ENCODE results near the gene SCYGR3. TPM values are rescaled to one million over a fixed set of nuclear protein-coding genes. Genes with fewer than 3 reads are reported as not detected.

The SCYGR3 gene
- total and polyA plus RNA-seq, 2 experiments from 2014 or later = not detected

DNA sequence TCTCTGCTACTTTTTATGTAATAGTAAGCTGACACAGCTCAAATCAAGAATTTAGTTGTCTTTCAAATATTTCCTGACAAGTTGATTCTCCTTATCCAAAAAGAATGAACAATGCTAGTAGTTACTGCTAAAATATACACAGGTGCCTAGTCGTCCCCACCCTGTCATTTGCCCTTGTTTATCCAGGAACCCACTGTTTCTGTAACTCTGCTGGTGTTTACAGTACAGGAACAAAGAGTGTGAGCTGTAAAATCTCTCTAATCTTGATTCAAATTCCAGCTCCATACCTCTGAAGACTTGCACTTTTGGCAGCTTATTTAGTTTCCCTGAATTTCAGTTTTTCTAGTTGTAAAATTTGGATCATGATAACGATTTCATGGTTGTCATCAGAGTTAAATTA, 37.1 kb downstream of the SCYGR3 start:
- H3K4me1 Mint-ChIP-seq = peaks cover 5% of the 10 kb centered on the region; the same call in 2 of the 3 replicates
- TF ChIP-seq ETS1 (IDR thresholded peaks at IDR 0.05) = no peak
- TF ChIP-seq NANOG (IDR thresholded peaks at IDR 0.05; ENCODE audit: borderline replicate concordance) = no peak
- no peak for TF ChIP-seq EZH2phosphoT487 (IDR thresholded peaks at IDR 0.05; ENCODE audit: unreplicated experiment)
- no peak for TF ChIP-seq ZNF114 (CRISPR knock-in tag; IDR thresholded peaks at IDR 0.05)
- TF ChIP-seq CREB1 (CRISPR knock-in tag; IDR thresholded peaks at IDR 0.05; ENCODE audit: low read depth) = no peak
- TF ChIP-seq ZNF462 (CRISPR knock-in tag; IDR thresholded peaks at IDR 0.05) = no peak
- TF ChIP-seq CTCF (conservative IDR thresholded peaks at IDR 0.05; ENCODE audit: low read depth in 2 of 2) = no peak
- TF ChIP-seq POLR2AphosphoS5 (IDR thresholded peaks at IDR 0.05; ENCODE audit: low read depth) = no peak
- no peak for TF ChIP-seq ZNF331 (CRISPR knock-in tag; IDR thresholded peaks at IDR 0.05; ENCODE audit: low read depth)
- no peak for TF ChIP-seq STAT1 (IDR thresholded peaks at IDR 0.05; ENCODE audit: unreplicated experiment)
- no peak for TF ChIP-seq EZH2 (IDR thresholded peaks at IDR 0.05; ENCODE audit: low read depth, unreplicated experiment)
- no peak overlapping the region for H3K27ac Mint-ChIP-seq
- Histone ChIP-seq H3F3A (replicated peaks; ENCODE audit: low read depth) (no peaks in the 10 kb centered on the region), H4K20me1 (replicated peaks; ENCODE audit: insufficient read depth) (no peaks in the 10 kb centered on the region), H3K27me3 (ENCODE audit: insufficient read depth) (no peaks in the 10 kb centered on the region), H3K4me1 (ENCODE audit: insufficient read depth) (no peaks in the 10 kb centered on the region), H3K4me3 (no peak overlapping the region), H3K36me3 (ENCODE audit: insufficient read depth) (peaks cover 4% of the 10 kb centered on the region; the same call in 1 of the 2 replicates), H3K27ac (ENCODE audit: low read depth) (no peak overlapping the region), H3K79me2 (replicated peaks; ENCODE audit: insufficient read depth) (no peaks in the 10 kb centered on the region), H2AFZ (peak overlapping the region; percentile 45; the same call in 1 of the 2 replicates), H3K4me2 (no peak overlapping the region), H3K9me2 (ENCODE audit: insufficient read depth) (no peaks in the 10 kb centered on the region)
- DNase-seq (ENCODE audit: low spot score) (no peak), ATAC-seq (no peak)
- no peak overlapping the region for H3K4me3 Mint-ChIP-seq
- peaks cover 8% of the 10 kb centered on the region for H3K36me3 Mint-ChIP-seq (ENCODE audit: low read depth)
- H3K27me3 Mint-ChIP-seq (ENCODE audit: insufficient read depth, low read depth, poor library complexity) = no peaks in the 10 kb centered on the region
- peaks cover 9% of the 10 kb centered on the region for H3K9me3 Mint-ChIP-seq

Data from GM23338 (cell line).